ENCODE data around the gene MRC2.
"Not testable (repeated sequence)": the region's sequence is repeated elsewhere in the genome, so short reads cannot be mapped to it uniquely, and the experiment has no call there.

- TF ChIP-seq PHF5A (CRISPR knock-in tag; IDR thresholded peaks at IDR 0.05; ENCODE audit: low read depth, unreplicated experiment); POLR2AphosphoS5 (IDR thresholded peaks at IDR 0.05; ENCODE audit: low read depth, low read length); KLF11 (CRISPR knock-in tag; IDR thresholded peaks at IDR 0.05); RAD51 (IDR thresholded peaks at IDR 0.05; ENCODE audit: borderline replicate concordance); SMC3 (IDR thresholded peaks at IDR 0.05; ENCODE audit: low read length); ATF6 (CRISPR knock-in tag; conservative IDR thresholded peaks at IDR 0.05); DNMT3B (CRISPR knock-in tag; conservative IDR thresholded peaks at IDR 0.05); NFE2L1 (CRISPR knock-in tag; IDR thresholded peaks at IDR 0.05; ENCODE audit: borderline replicate concordance); TERF1 (CRISPR knock-in tag; IDR thresholded peaks at IDR 0.05); ZBTB49 (CRISPR knock-in tag; IDR thresholded peaks at IDR 0.05; ENCODE audit: borderline replicate concordance); GABPA (IDR thresholded peaks at IDR 0.05; ENCODE audit: low read depth, low read length); GABPA (CRISPR knock-in tag; IDR thresholded peaks at IDR 0.05; ENCODE audit: low read depth); PRDM15 (CRISPR knock-in tag; IDR thresholded peaks at IDR 0.05): not testable (repeated sequence)
Observed at GRCh38 chr17:62613095-62613494, 14.4 kb upstream of the MRC2 start.

Data from HepG2 (cell line).